ENCODE measurements around the gene GPR158. TPM values are rescaled to one million over a fixed set of nuclear protein-coding genes. Genes with fewer than 3 reads are reported as not detected.

GPR158 gene
- total and polyA plus RNA-seq, 2 of the 8 experiments (the other 6 are each of a cell fraction or from before 2014, with no cell fraction given), result 0.14 to 0.78 TPM

DNA sequence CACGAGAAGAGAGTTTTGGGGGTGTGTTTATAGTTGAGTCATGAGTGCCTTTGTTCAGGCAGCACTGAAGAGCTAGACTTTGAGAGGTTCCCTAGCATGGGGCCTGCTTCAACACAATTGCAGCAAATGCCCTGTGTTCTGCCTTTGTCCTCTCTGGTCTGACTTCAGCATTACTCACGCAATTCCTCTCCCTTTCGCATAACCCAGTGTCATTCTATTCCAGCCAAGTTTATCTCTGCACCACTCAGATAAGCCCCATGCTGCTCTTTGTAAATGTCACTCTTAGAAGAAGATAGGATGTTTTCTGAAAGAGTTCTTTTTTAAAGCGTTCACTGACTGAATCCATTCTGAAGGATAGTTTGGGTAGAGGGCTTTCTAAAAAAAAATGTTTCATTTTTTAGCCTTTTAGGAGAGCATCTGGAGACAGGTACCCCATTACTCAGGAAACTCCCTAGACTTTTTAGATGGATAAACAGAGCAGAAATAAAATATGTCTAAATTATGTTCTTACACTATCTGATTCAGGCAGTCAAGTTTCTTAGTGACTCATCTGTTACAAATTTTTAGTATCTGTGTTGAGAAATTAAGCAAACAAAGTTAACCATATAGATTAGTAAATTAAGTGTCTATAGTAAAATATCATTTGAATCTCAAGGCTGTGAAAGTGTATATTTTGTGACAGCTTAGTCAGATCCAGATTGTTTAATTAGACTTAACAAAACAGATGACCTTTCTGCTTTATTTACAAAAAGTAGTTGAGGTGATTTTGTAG lies 318.5 kb downstream of the GPR158 start:
- H3K18ac ChIP-seq (ENCODE audit: extremely low read depth, low read length), result no peak overlapping the region
- peak overlapping the region in 1 of 4 experiments; percentile 23; a peak in 1 of 8 replicates for H3K4me3 ChIP-seq (ENCODE audit: extremely low read depth in 1 of 4, insufficient read depth in 2 of 4, low read depth in 3 of 4, low read length in 4 of 4)
- peak overlapping the region; percentile 67 for H4K5ac ChIP-seq (ENCODE audit: insufficient read length, low read depth, low read length)
- peak; percentile 100 for FAIRE-seq
- no peaks in the 10 kb centered on the region for H3K27me3 ChIP-seq (replicated peaks in 1 of 4; ENCODE audit: control insufficient read depth in 3 of 4, extremely low read depth in 1 of 4, insufficient read depth in 3 of 4, low read length in 3 of 4)
- H3K23ac ChIP-seq (ENCODE audit: insufficient read length), result no peak overlapping the region
- peak overlapping the region in 1 of 2 experiments; percentile 21; a peak in 1 of 4 replicates for H3K4me2 ChIP-seq (ENCODE audit: insufficient read depth in 1 of 2, low read depth in 2 of 2, low read length in 2 of 2)
- H3K79me1 ChIP-seq (ENCODE audit: low read depth, low read length), result no peaks in the 10 kb centered on the region
- no peaks in the 10 kb centered on the region for H3K79me2 ChIP-seq (ENCODE audit: control insufficient read depth in 1 of 2, insufficient read depth in 2 of 2, low read length in 2 of 2)
- no peak overlapping the region for H2BK15ac ChIP-seq (ENCODE audit: low read length)
- no peaks in the 10 kb centered on the region for H3K9me3 ChIP-seq (ENCODE audit: insufficient read depth in 2 of 2, low read depth in 1 of 2, low read length in 1 of 2)
- ChIA-PET CTCF (ENCODE audit: partially characterized antibody) (interaction anchor here (1.3 kb wide), 1 partner anchor 188 kb away, joined by 3 read pairs; no protein-coding TSS in a partner anchor), POLR2A (ENCODE audit: partially characterized antibody) (interaction anchor here (0.9 kb wide), 1 partner anchor 11 kb away, joined by 3 read pairs; no protein-coding TSS in a partner anchor)
- peak in 1 of 2 experiments; percentile 90 for DNase-seq (ENCODE audit: low read depth in 1 of 2, low spot score in 2 of 2)
- H4K91ac ChIP-seq (replicated peaks; ENCODE audit: insufficient read length, low read length), result no peak overlapping the region
- no peak overlapping the region for H2BK20ac ChIP-seq (ENCODE audit: low read length)
- H3K9ac ChIP-seq (replicated peaks in 1 of 4; ENCODE audit: extremely low read depth in 1 of 4, low read depth in 3 of 4, low read length in 3 of 4), result no peak overlapping the region
- H3K4me1 ChIP-seq (replicated peaks in 1 of 4; ENCODE audit: control insufficient read depth in 3 of 4, insufficient read depth in 4 of 4, low read length in 3 of 4), result peaks cover 0 to 14% (median 1%) of the 10 kb centered on the region in 4 experiments; a peak in 1 of 7 replicates
- no peak overlapping the region for H2BK5ac ChIP-seq (ENCODE audit: low read depth, low read length)
- H4K8ac ChIP-seq (ENCODE audit: extremely low read depth, insufficient read depth, low read length), result no peak overlapping the region
- no peak overlapping the region for H2BK120ac ChIP-seq (replicated peaks; ENCODE audit: low read depth, low read length)
- no peak overlapping the region for H2AFZ ChIP-seq (ENCODE audit: low read length)
- WGBS, 2 experiments (ENCODE audit: extremely low coverage in 1 of 2, insufficient coverage in 1 of 2, insufficient read length in 1 of 2, insufficient replicate concordance in 2 of 2, low coverage in 1 of 2, low lambda C conversion rate in 2 of 2, missing lambda C conversion rate in 1 of 2), result 8% methylated on average over 4 of the region's 4 CpGs; no CpG with 5 or more reads in 1 of the 2 experiments
- H2AK5ac ChIP-seq (ENCODE audit: low read depth, low read length), result no peak overlapping the region
- H2BK12ac ChIP-seq (ENCODE audit: low read depth, low read length), result no peak overlapping the region
- H3K27ac ChIP-seq (ENCODE audit: low read depth, low read length), result no peak overlapping the region
- no peaks in the 10 kb centered on the region for H3K36me3 ChIP-seq (ENCODE audit: control insufficient read depth in 2 of 4, insufficient read depth in 4 of 4, low read length in 3 of 4)
- no peak overlapping the region for H3K4ac ChIP-seq (replicated peaks; ENCODE audit: insufficient read length, low read depth, low read length)
- H3K14ac ChIP-seq (ENCODE audit: insufficient read length), result no peak overlapping the region
- no peaks in the 10 kb centered on the region for H3K23me2 ChIP-seq (ENCODE audit: low read depth, low read length)
- H4K20me1 ChIP-seq (replicated peaks in 1 of 2; ENCODE audit: control insufficient read depth in 1 of 2, insufficient read depth in 2 of 2, low read length in 2 of 2), result no peaks in the 10 kb centered on the region
- H3K56ac ChIP-seq (replicated peaks; ENCODE audit: insufficient read length, low read depth, low read length), result no peak overlapping the region
- TF ChIP-seq TAF7 (optimal IDR thresholded peaks at IDR 0.05; ENCODE audit: borderline replicate concordance, low read depth, low read length) (no peak), YY1 (IDR thresholded peaks at IDR 0.05; ENCODE audit: low read depth, low read length) (no peak), JUN (IDR thresholded peaks at IDR 0.05; ENCODE audit: low read depth, low read length) (0 out of 2 replicates have a peak, but pooled peaks have one; percentile 45), RBBP5 (IDR thresholded peaks at IDR 0.05; ENCODE audit: borderline replicate concordance, low read depth, low read length) (no peak), ATF2 (IDR thresholded peaks at IDR 0.05; ENCODE audit: low read length) (peak; percentile 80; the same call in 1 of the 2 replicates), TEAD4 (IDR thresholded peaks at IDR 0.05; ENCODE audit: low read depth, low read length) (0 out of 2 replicates have a peak, but pooled peaks have one; percentile 30)
- TF ChIP-seq, protein P1, sequence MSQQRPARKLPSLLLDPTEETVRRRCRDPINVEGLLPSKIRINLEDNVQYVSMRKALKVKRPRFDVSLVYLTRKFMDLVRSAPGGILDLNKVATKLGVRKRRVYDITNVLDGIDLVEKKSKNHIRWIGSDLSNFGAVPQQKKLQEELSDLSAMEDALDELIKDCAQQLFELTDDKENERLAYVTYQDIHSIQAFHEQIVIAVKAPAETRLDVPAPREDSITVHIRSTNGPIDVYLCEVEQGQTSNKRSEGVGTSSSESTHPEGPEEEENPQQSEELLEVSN (IDR thresholded peaks at IDR 0.05), result no peak
- TF ChIP-seq, protein P2, sequence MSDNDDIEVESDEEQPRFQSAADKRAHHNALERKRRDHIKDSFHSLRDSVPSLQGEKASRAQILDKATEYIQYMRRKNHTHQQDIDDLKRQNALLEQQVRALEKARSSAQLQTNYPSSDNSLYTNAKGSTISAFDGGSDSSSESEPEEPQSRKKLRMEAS (IDR thresholded peaks at IDR 0.05), result 0 out of 2 replicates have a peak, but pooled peaks have one; percentile 30
